Measurements from ENCODE around the gene SS18L1.
A peak's percentile ranks its signal among the peaks of the same experiment; 100 is the strongest.

The SS18L1 gene

GRCh38 chr20:62131560-62132320, 11.8 kb upstream of the SS18L1 start:
- DNase-seq (ENCODE audit: low read depth in 1 of 2, low spot score in 1 of 2), result no peak
- H3K27ac ChIP-seq (replicated peaks), result peak overlapping the region; percentile 55
- H3K27me3 ChIP-seq (ENCODE audit: insufficient read depth, poor library complexity, severe bottlenecking), result no peaks in the 10 kb centered on the region
- H3K4me3 ChIP-seq (replicated peaks; ENCODE audit: insufficient read depth, low read length), result no peak overlapping the region
- TF ChIP-seq GABPA (IDR thresholded peaks at IDR 0.05; ENCODE audit: low read depth) (no peak), POLR2AphosphoS5 (IDR thresholded peaks at IDR 0.05; ENCODE audit: low read depth) (no peak), SPI1 (IDR thresholded peaks at IDR 0.05; ENCODE audit: borderline replicate concordance, low read depth) (no peak), CTCF (IDR thresholded peaks at IDR 0.05; ENCODE audit: insufficient read depth, low read length) (no peak), REST (IDR thresholded peaks at IDR 0.05; ENCODE audit: insufficient replicate concordance, low read depth) (no peak)

GRCh38 chr20:62132421-62132820, 11.1 kb upstream of the SS18L1 start:
- TF ChIP-seq GABPA (IDR thresholded peaks at IDR 0.05; ENCODE audit: low read depth) (no peak), POLR2AphosphoS5 (IDR thresholded peaks at IDR 0.05; ENCODE audit: low read depth) (no peak), CTCF (IDR thresholded peaks at IDR 0.05; ENCODE audit: insufficient read depth, low read length) (no peak), REST (IDR thresholded peaks at IDR 0.05; ENCODE audit: insufficient replicate concordance, low read depth) (no peak), SPI1 (IDR thresholded peaks at IDR 0.05; ENCODE audit: borderline replicate concordance, low read depth) (no peak)
- Histone ChIP-seq H3K27me3 (ENCODE audit: insufficient read depth, poor library complexity, severe bottlenecking) (no peaks in the 10 kb centered on the region), H3K4me3 (replicated peaks; ENCODE audit: insufficient read depth, low read length) (no peak overlapping the region)

GRCh38 chr20:62133051-62133845, 10.3 kb upstream of the SS18L1 start:
- no peak overlapping the region for H3K4me3 ChIP-seq (replicated peaks; ENCODE audit: insufficient read depth, low read length)
- no peaks in the 10 kb centered on the region for H3K27me3 ChIP-seq (ENCODE audit: insufficient read depth, poor library complexity, severe bottlenecking)
- peak in 1 of 2 experiments; percentile 67 for DNase-seq (ENCODE audit: low read depth in 1 of 2, low spot score in 1 of 2)
- peak overlapping the region; percentile 55 for H3K27ac ChIP-seq (replicated peaks)
- TF ChIP-seq POLR2AphosphoS5 (IDR thresholded peaks at IDR 0.05; ENCODE audit: low read depth), result no peak
- TF ChIP-seq GABPA (IDR thresholded peaks at IDR 0.05; ENCODE audit: low read depth), result no peak
- no peak for TF ChIP-seq REST (IDR thresholded peaks at IDR 0.05; ENCODE audit: insufficient replicate concordance, low read depth)
- TF ChIP-seq CTCF (IDR thresholded peaks at IDR 0.05; ENCODE audit: insufficient read depth, low read length), result no peak
- peak; percentile 40; the same call in 1 of the 2 replicates for TF ChIP-seq SPI1 (IDR thresholded peaks at IDR 0.05; ENCODE audit: borderline replicate concordance, low read depth)

More at GRCh38 chr20:62132421-62132820, 11.1 kb upstream of the SS18L1 start:
- peak overlapping the region; percentile 55 for H3K27ac ChIP-seq (replicated peaks)
- peak in 1 of 2 experiments; percentile 80 for DNase-seq (ENCODE audit: low read depth in 1 of 2, low spot score in 1 of 2)
